HEK293 (cell line): ENCODE data around the gene TNFRSF6B.
"Not testable (repeated sequence)": the region's sequence is repeated elsewhere in the genome, so short reads cannot be mapped to it uniquely, and the experiment has no call there.

Experiments used
- SETDB1 ChIP-seq: IDR thresholded peaks from one replicate; pipeline ENCODE4 v1.6.1; 2017; ENCODE audit warnings: mild to moderate bottlenecking, low read length, moderate library complexity, mixed read lengths; ENCODE audit not compliant: insufficient read length
- ZBTB26 ChIP-seq: fragments of 450-650 bp; formaldehyde crosslinking; optimal IDR thresholded peaks from 2 replicates; pipeline ENCODE3; 2016; ENCODE audit warnings: missing biosample characterization, mild to moderate bottlenecking, missing genetic modification characterization
- ZNF366 ChIP-seq: fragments of 450-650 bp; formaldehyde crosslinking; conservative IDR thresholded peaks from 2 replicates; pipeline ENCODE4 v1.5.1; 2016; ENCODE audit warnings: missing biosample characterization, missing genetic modification characterization
- ZNF704 ChIP-seq: fragments of 450-650 bp; formaldehyde crosslinking; IDR thresholded peaks from 2 replicates; pipeline ENCODE4 v1.5.1; 2016; ENCODE audit warnings: missing biosample characterization, missing genetic modification characterization
- TF ChIP-seq, protein P1 (sequence below): fragments of 450-650 bp; formaldehyde crosslinking; IDR thresholded peaks from 2 replicates; pipeline ENCODE4 v1.5.1; 2016; ENCODE audit warnings: missing biosample characterization, missing genetic modification characterization
- TF ChIP-seq, protein P2 (sequence below): fragments of 450-650 bp; formaldehyde crosslinking; IDR thresholded peaks from 2 replicates; pipeline ENCODE4 v1.5.1; 2017; ENCODE audit warnings: missing biosample characterization, missing genetic modification characterization

DNA sequence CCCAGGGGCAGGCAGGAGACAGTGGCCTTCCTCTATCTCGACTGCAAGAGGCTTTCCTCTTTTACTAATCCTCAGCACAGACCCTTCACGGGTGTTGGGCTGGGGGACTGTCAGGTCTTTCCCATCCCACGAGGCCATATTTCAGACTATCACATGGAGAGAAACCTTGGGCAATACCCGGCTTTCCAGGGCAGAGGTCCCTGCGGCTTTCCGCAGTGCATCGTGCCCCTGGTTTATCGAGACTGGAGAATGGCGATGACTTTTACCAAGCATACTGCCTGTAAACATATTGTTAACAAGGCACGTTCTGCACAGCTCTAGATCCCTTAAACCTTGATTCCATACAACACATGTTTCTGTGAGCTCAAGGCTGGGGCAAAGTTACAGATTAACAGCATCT lies 36.3 kb upstream of the TNFRSF6B start:
- TF ChIP-seq, protein P1, sequence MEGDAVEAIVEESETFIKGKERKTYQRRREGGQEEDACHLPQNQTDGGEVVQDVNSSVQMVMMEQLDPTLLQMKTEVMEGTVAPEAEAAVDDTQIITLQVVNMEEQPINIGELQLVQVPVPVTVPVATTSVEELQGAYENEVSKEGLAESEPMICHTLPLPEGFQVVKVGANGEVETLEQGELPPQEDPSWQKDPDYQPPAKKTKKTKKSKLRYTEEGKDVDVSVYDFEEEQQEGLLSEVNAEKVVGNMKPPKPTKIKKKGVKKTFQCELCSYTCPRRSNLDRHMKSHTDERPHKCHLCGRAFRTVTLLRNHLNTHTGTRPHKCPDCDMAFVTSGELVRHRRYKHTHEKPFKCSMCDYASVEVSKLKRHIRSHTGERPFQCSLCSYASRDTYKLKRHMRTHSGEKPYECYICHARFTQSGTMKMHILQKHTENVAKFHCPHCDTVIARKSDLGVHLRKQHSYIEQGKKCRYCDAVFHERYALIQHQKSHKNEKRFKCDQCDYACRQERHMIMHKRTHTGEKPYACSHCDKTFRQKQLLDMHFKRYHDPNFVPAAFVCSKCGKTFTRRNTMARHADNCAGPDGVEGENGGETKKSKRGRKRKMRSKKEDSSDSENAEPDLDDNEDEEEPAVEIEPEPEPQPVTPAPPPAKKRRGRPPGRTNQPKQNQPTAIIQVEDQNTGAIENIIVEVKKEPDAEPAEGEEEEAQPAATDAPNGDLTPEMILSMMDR (tag by site-specific recombination), result not testable (repeated sequence)
- not testable (repeated sequence) for TF ChIP-seq ZBTB26 (tag by site-specific recombination); ZNF366; ZNF704 (tag by site-specific recombination); SETDB1
- TF ChIP-seq, protein P2, sequence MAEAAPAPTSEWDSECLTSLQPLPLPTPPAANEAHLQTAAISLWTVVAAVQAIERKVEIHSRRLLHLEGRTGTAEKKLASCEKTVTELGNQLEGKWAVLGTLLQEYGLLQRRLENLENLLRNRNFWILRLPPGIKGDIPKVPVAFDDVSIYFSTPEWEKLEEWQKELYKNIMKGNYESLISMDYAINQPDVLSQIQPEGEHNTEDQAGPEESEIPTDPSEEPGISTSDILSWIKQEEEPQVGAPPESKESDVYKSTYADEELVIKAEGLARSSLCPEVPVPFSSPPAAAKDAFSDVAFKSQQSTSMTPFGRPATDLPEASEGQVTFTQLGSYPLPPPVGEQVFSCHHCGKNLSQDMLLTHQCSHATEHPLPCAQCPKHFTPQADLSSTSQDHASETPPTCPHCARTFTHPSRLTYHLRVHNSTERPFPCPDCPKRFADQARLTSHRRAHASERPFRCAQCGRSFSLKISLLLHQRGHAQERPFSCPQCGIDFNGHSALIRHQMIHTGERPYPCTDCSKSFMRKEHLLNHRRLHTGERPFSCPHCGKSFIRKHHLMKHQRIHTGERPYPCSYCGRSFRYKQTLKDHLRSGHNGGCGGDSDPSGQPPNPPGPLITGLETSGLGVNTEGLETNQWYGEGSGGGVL (tag by site-specific recombination), result not testable (repeated sequence)
